ENCODE data around the gene HSD11B2. TPM values are rescaled to one million over a fixed set of nuclear protein-coding genes. Genes with fewer than 3 reads are reported as not detected.

The HSD11B2 gene
- total RNA-seq, 2 experiments from 2014 or later: not detected

- Histone ChIP-seq H2AFZ (ENCODE audit: low read length) (no peak overlapping the region), H3K79me2 (ENCODE audit: insufficient read depth, low read depth, low read length) (peaks cover 64% of the 10 kb centered on the region), H3K36me3 (ENCODE audit: insufficient read depth, low read length) (no peaks in the 10 kb centered on the region), H4K20me1 (ENCODE audit: insufficient read depth, low read length) (no peaks in the 10 kb centered on the region), H3K4me2 (ENCODE audit: low read length) (no peak overlapping the region), H3K4me1 (ENCODE audit: insufficient read depth, low read length, poor library complexity, severe bottlenecking) (peaks cover 25% of the 10 kb centered on the region), H3K4me3 (ENCODE audit: low read depth, low read length, poor library complexity, severe bottlenecking) (no peak overlapping the region), H3K9me2 (ENCODE audit: insufficient read depth, low read length) (no peaks in the 10 kb centered on the region), H3K27ac (ENCODE audit: low read depth, low read length, poor library complexity, severe bottlenecking) (no peak overlapping the region), H3K9me3 (ENCODE audit: low read length) (no peaks in the 10 kb centered on the region)
- POLR2A ChIA-PET: interaction anchor here (0.5 kb wide), 1 partner anchor 30 kb away, joined by 3 read pairs; no protein-coding TSS in a partner anchor
- DNase-seq (ENCODE audit: low spot score): no peak
- no peak for TF ChIP-seq EZH2phosphoT487 (IDR thresholded peaks at IDR 0.05; ENCODE audit: borderline replicate concordance, low read depth, low read length)
- TF ChIP-seq CTCF (conservative IDR thresholded peaks at IDR 0.05; ENCODE audit: low read length): no peak
- BruUV-seq (replicated peaks): no TSS peak
- CTCF ChIA-PET (ENCODE audit: unreplicated experiment): no interaction called here
- intact Hi-C loops (cut with micrococcal nuclease; ENCODE audit: unreplicated experiment): no loop called here
Measured at GRCh38 chr16:67477960-67478554, 47.1 kb downstream of the HSD11B2 start.

- intact Hi-C loops (cut with micrococcal nuclease; ENCODE audit: unreplicated experiment): loop anchor here (1.0 to 2.0 kb wide), 4 partner anchors 8 to 180 kb away; partner anchors contain the start of genes ACD and PARD6A
- Histone ChIP-seq H3K27ac (ENCODE audit: low read depth, low read length, poor library complexity, severe bottlenecking) (peak within 1 kb of the TSS; percentile 72), H3K4me1 (ENCODE audit: insufficient read depth, low read length, poor library complexity, severe bottlenecking) (peaks cover 39% of the 10 kb centered on the region), H3K9me3 (ENCODE audit: low read length) (no peaks in the 10 kb centered on the region), H2AFZ (ENCODE audit: low read length) (peak within 1 kb of the TSS; percentile 60; the same call in 1 of the 2 replicates), H4K20me1 (ENCODE audit: insufficient read depth, low read length) (no peaks in the 10 kb centered on the region), H3K36me3 (ENCODE audit: insufficient read depth, low read length) (peaks cover 13% of the 10 kb centered on the region), H3K79me2 (ENCODE audit: insufficient read depth, low read depth, low read length) (peaks cover 55% of the 10 kb centered on the region), H3K4me2 (ENCODE audit: low read length) (peak within 1 kb of the TSS; percentile 95), H3K9me2 (ENCODE audit: insufficient read depth, low read length) (no peaks in the 10 kb centered on the region), H3K4me3 (ENCODE audit: low read depth, low read length, poor library complexity, severe bottlenecking) (peak within 1 kb of the TSS; percentile 88)
- no TSS peak for BruUV-seq (replicated peaks)
- TF ChIP-seq EZH2phosphoT487 (IDR thresholded peaks at IDR 0.05; ENCODE audit: borderline replicate concordance, low read depth, low read length) (no peak), CTCF (conservative IDR thresholded peaks at IDR 0.05; ENCODE audit: low read length) (peak; percentile 88)
- ChIA-PET POLR2A (interaction anchor here (0.8 to 3.7 kb wide), 9 partner anchors 8 to 233 kb away, joined by 3 to 23 read pairs (median 6); partner anchors contain the start of gene SLC9A5), CTCF (ENCODE audit: unreplicated experiment) (interaction anchor here (1.1 to 2.1 kb wide), 4 partner anchors 9 to 40 kb away, joined by 4 to 9 read pairs (median 7); no protein-coding TSS in a partner anchor)
- peak; percentile 99 for DNase-seq (ENCODE audit: low spot score)
Measured at GRCh38 chr16:67480833-67481560, 50.1 kb downstream of the HSD11B2 start, which contains the start of gene ATP6V0D1. TSS of gene ATP6V0D1 (minus strand) at chr16:67481157. CDS start at chr16:67481086, 71 bp downstream.

Data from OCI-LY7 (cell line).